Inflammatory macrophage treated with lipopolysaccharide for 1 hour (primary cell): ENCODE measurements around the gene ATP1A3.

Experiments
- DNase-seq, 2 donors: peaks; one replicate each; pipeline ENCODE4 v3.0.0-alpha.2; 2020 to 2022

The ATP1A3 gene

GRCh38 chr19:41981724-41982123 is 12.3 kb downstream of the ATP1A3 start:
- no peak for DNase-seq

- DNase-seq, result no peak
These were observed 15.6 kb downstream of the ATP1A3 start for GRCh38 chr19:41978470-41978869.

- DNase-seq, result no peak
These were observed 16.1 kb downstream of the ATP1A3 start for GRCh38 chr19:41977916-41978315.

GRCh38 chr19:41974652-41975051 is 19.4 kb downstream of the ATP1A3 start:
- no peak for DNase-seq

- no peak for DNase-seq
These were observed 22.7 kb downstream of the ATP1A3 start for GRCh38 chr19:41971363-41971762.

GRCh38 chr19:41969772-41970458 is 24.1 kb downstream of the ATP1A3 start:
- no peak for DNase-seq

GRCh38 chr19:41968751-41969595 is 25.1 kb downstream of the ATP1A3 start:
- no peak for DNase-seq

- DNase-seq, result no peak
These were observed 26.8 kb downstream of the ATP1A3 start for GRCh38 chr19:41967054-41967783.

- no peak for DNase-seq
These were observed 28.9 kb downstream of the ATP1A3 start for GRCh38 chr19:41965106-41965505.

- DNase-seq, result no peak
These were observed 33.1 kb downstream of the ATP1A3 start for GRCh38 chr19:41960973-41961372.

- DNase-seq, result peak; percentile 73 to 86
These were observed 34.7 kb downstream of the ATP1A3 start, which contains the start of gene RABAC1 for GRCh38 chr19:41959056-41960053. RABAC1 (minus strand) TSS chr19:41959321; CDS start chr19:41959292, 29 bp downstream.

- peak; percentile 32 to 53 for DNase-seq
These were observed 35.5 kb downstream of the ATP1A3 start for GRCh38 chr19:41958367-41959055.

- peak; percentile 66 to 68 for DNase-seq
These were observed 36.1 kb downstream of the ATP1A3 start for GRCh38 chr19:41957838-41958366.

- no peak for DNase-seq
These were observed 36.7 kb downstream of the ATP1A3 start for GRCh38 chr19:41957161-41957837.

- DNase-seq, result no peak
These were observed 37.4 kb downstream of the ATP1A3 start for GRCh38 chr19:41956621-41957020.

- no peak for DNase-seq
These were observed 38.5 kb downstream of the ATP1A3 start for GRCh38 chr19:41955521-41955920.

- DNase-seq, result peak; percentile 41 to 97
These were observed 42.3 kb downstream of the ATP1A3 start for GRCh38 chr19:41951686-41952172.

- no peak for DNase-seq
These were observed 46.9 kb downstream of the ATP1A3 start for GRCh38 chr19:41947091-41947490.

GRCh38 chr19:41945135-41945766 is 48.8 kb downstream of the ATP1A3 start:
- no peak for DNase-seq

GRCh38 chr19:41944336-41944735 is 49.7 kb downstream of the ATP1A3 start:
- DNase-seq, result no peak
